Ascending aorta (tissue), 2 donors: ENCODE measurements around the gene RMRP. TPM values are rescaled to one million over a fixed set of nuclear protein-coding genes. Genes with fewer than 3 reads are reported as not detected.

Source experiments
- DNase-seq, 2 donors: peaks; one replicate each; pipeline ENCODE4 v3.0.0-alpha.2; 2019; ENCODE audit warnings: low spot score in 2 of 2
- H3K27ac ChIP-seq, 2 donors: fragments of 200-600 bp; sonication (generic); one replicate each; pipeline ENCODE4 v1.5.1; 2016 to 2017; ENCODE audit warnings: mild to moderate bottlenecking in 1 of 2
- H3K27me3 ChIP-seq: fragments of 200-600 bp; sonication (generic); one replicate; pipeline ENCODE4 v1.5.1; 2017
- H3K36me3 ChIP-seq, 2 donors: fragments of 200-600 bp; sonication (generic); one replicate each; pipeline ENCODE4 v1.5.1; 2016
- H3K4me1 ChIP-seq, 2 donors: fragments of 200-600 bp; sonication (generic); one replicate each; pipeline ENCODE4 v1.5.1; 2016 to 2017; ENCODE audit warnings: mild to moderate bottlenecking in 1 of 2
- H3K4me3 ChIP-seq, 2 donors: fragments of 200-600 bp; sonication (generic); one replicate each; pipeline ENCODE4 v1.5.1; 2016 to 2017; ENCODE audit warnings: mild to moderate bottlenecking in 1 of 2
- H3K9me3 ChIP-seq, 2 donors: fragments of 200-600 bp; sonication (generic); one replicate each; pipeline ENCODE4 v1.5.1; 2016
- intact Hi-C: fragments of 100-400 bp; cut with DNase I; formaldehyde crosslinking; loops from one replicate; pipeline ENCODE4 v1.15.1; 2023
- total RNA-seq: library from RNA; depleted of rRNA; stranded (reverse); fragments of >200 nt; gene quantifications from one replicate; pipeline ENCODE4 v1.1.0, GENCODE V29; 2016
- TF ChIP-seq, protein P1 (sequence below), 3 experiments: fragments of 200-600 bp in 2 of 3; fragments of 450-650 bp in 1 of 3; sonication (generic) in 2 of 3; IDR thresholded peaks; one replicate each; pipeline ENCODE4 v1.5.1; 2016 to 2019; ENCODE audit warnings: antibody characterized with exemption in 3 of 3, mild to moderate bottlenecking in 1 of 3, moderate library complexity in 1 of 3

RMRP gene
- total RNA-seq, 1 donor from 2014 or later = 17,070 TPM

DNA sequence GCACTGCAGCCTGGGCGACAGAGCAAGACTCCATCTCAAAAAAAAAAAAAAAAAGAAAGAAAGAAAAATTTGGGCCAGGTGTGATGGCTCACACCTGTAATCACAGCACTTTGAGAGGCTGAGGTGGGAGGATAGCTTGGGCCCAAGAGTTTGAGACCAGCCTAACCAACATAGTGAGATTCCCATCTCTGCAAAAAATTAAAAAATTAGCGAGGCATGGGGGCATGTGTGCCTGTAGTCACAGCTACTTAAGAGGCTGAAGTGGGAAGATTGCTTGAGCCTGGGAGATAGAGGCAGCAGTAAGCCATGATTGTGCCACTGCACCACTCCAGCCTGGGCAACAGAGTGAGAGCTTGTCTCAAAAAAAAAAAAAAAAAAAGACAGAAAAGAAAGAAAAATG is 4.2 kb downstream of the RMRP start:
- H3K4me1 ChIP-seq = peaks cover 9 to 36% of the 10 kb centered on the region in 2 donors
- no peak for DNase-seq
- intact Hi-C loops = loop anchor here (10.0 kb wide), 1 partner anchor 251 kb away; the partner anchor contains the start of genes HRCT1 and SPAAR
- no peak overlapping the region for H3K4me3 ChIP-seq
- no peaks in the 10 kb centered on the region for H3K9me3 ChIP-seq
- H3K27me3 ChIP-seq = no peaks in the 10 kb centered on the region
- peak overlapping the region; percentile 15 to 59 for H3K27ac ChIP-seq
- TF ChIP-seq, protein P1, sequence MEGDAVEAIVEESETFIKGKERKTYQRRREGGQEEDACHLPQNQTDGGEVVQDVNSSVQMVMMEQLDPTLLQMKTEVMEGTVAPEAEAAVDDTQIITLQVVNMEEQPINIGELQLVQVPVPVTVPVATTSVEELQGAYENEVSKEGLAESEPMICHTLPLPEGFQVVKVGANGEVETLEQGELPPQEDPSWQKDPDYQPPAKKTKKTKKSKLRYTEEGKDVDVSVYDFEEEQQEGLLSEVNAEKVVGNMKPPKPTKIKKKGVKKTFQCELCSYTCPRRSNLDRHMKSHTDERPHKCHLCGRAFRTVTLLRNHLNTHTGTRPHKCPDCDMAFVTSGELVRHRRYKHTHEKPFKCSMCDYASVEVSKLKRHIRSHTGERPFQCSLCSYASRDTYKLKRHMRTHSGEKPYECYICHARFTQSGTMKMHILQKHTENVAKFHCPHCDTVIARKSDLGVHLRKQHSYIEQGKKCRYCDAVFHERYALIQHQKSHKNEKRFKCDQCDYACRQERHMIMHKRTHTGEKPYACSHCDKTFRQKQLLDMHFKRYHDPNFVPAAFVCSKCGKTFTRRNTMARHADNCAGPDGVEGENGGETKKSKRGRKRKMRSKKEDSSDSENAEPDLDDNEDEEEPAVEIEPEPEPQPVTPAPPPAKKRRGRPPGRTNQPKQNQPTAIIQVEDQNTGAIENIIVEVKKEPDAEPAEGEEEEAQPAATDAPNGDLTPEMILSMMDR (IDR thresholded peaks at IDR 0.05) = no peak
- no peaks in the 10 kb centered on the region for H3K36me3 ChIP-seq

DNA sequence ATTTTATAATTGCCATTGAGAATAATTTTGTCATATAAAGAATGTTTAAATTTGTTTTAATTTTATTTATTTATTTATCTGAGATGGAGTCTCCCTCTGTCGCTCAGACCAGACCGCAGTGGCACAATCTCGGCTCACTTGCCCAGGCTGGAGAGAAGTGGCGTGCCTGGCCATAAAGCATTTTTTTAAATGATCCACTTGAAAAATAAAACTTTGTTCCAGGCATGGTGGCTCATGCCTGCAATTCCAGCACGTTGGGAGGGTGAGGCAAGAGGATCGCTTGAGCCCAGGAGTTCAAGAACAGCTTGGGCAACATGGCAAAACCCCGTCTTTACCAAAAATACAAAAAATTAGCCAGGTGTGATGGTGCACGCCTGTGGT is 5.0 kb downstream of the RMRP start:
- no peaks in the 10 kb centered on the region for H3K27me3 ChIP-seq
- peaks cover 10 to 42% of the 10 kb centered on the region in 2 donors for H3K4me1 ChIP-seq
- intact Hi-C loops = loop anchor here (10.0 kb wide), 1 partner anchor 252 kb away; the partner anchor contains the start of genes HRCT1 and SPAAR
- TF ChIP-seq, protein P1 (IDR thresholded peaks at IDR 0.05) = no peak
- no peak for DNase-seq
- H3K4me3 ChIP-seq = no peak overlapping the region
- H3K36me3 ChIP-seq = no peaks in the 10 kb centered on the region
- no peaks in the 10 kb centered on the region for H3K9me3 ChIP-seq
- H3K27ac ChIP-seq = peak overlapping the region; percentile 15 to 59

DNA sequence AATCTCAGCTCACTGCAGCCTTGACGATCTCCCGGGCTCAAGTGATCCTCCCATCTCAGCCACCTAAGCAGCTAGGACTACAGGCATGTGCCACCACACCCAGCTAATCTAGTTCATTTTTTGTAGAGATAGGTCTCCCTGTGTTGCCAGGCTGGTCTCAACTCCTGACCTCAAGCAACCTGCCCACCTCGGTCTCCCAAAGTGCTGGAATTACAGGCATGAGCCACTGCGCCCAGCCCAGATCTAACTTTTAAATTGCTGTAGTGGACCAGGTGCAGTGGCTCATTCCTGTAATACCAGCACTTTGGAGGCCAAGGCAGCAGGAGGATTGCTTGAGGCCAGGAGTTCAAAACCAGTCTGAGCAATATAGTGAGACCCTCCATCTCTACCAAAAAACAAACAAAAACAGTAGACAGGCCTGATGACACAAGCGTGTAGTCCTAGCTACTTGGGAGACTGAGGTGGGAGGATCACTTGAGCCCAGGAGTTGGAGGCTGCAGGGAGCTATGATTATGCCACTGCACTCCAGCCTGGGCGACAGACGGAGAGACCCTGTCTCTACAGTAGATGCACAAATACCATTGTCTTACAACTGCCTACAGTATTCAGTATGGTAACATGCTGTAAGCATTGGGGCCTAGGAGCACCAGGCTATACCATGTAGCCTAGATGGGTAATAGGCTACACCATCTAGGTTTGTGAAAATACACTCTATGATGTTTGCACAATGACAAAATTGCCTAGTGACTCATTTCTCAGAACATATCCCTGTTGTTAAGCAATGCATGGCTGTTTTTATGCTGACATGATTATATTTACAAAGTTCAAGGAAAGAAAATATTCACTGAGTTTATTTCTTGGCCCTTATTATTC is 5.6 kb downstream of the RMRP start:
- Histone ChIP-seq H3K4me1 (peaks cover 12 to 43% of the 10 kb centered on the region in 2 donors), H3K27me3 (no peaks in the 10 kb centered on the region), H3K4me3 (no peak overlapping the region), H3K27ac (peak overlapping the region; percentile 94 to 95), H3K36me3 (no peaks in the 10 kb centered on the region), H3K9me3 (no peaks in the 10 kb centered on the region)
- TF ChIP-seq, protein P1 (IDR thresholded peaks at IDR 0.05) = no peak
- intact Hi-C loops = loop anchor here (10.0 kb wide), 1 partner anchor 253 kb away; the partner anchor contains the start of genes HRCT1 and SPAAR
- DNase-seq = peak in 1 of 2 donors; percentile 51

DNA sequence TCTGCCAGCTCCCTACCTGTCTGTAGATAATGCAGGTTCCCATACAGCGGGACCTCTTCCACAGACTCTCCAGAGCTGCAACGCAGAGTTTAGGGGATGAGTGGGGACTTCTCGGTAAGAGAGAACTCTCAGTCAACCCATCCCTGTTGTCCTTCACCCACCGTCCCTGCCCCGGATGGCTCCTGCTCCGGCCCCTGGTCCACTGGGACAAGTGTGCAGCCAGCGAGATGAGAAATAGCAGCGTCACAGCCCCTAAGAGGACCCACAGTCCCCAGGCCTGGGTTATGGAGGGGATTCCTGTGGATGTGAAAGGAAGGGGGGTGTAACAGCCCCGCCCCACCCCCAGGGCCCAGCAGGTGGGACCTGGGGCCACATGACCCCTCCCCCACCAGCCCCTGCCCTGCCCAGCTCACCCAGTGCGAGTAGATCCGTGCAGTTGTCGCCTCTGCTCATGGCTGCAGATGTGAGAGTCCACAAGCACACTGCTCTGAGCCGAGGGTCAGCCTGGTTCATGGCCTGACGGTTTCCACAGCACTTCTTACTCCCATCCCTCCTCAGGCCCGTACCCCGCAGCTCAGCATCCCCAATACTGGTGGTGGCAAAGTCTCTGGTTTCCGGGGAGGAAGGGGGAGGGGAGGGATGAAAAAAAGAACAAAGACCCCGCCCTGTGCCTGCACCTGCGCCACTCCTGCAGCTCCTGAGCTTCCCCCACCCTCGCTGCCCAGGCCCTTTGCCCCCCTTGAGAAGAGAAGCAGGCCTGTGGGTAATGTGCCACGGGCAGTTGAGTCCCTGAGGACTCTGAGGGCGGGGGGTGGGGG is 7.3 kb downstream of the RMRP start, which contains the start of gene SIT1:
TSS of gene SIT1 (minus strand) at position 591 of the 818 bp plus-strand sequence. CDS start at position 513, 78 bp downstream.
- TF ChIP-seq, protein P1 (IDR thresholded peaks at IDR 0.05) = no peak
- Histone ChIP-seq H3K27ac (peak within 1 kb of the TSS; percentile 94 to 95), H3K27me3 (no peaks in the 10 kb centered on the region), H3K4me3 (peak within 1 kb of the TSS; percentile 2 to 50), H3K9me3 (no peaks in the 10 kb centered on the region), H3K36me3 (no peaks in the 10 kb centered on the region), H3K4me1 (peaks cover 15 to 37% of the 10 kb centered on the region in 2 donors)
- intact Hi-C loops = loop anchor here (10.0 kb wide), 1 partner anchor 254 kb away; the partner anchor contains the start of genes HRCT1 and SPAAR
- DNase-seq = no peak
